ENCODE data around the gene HTR2A. TPM values are rescaled to one million over a fixed set of nuclear protein-coding genes. Genes with fewer than 3 reads are reported as not detected.

HTR2A gene
- total and polyA plus RNA-seq, 9 donors, result 0.18 to 0.81 (median 0.48) TPM

DNA sequence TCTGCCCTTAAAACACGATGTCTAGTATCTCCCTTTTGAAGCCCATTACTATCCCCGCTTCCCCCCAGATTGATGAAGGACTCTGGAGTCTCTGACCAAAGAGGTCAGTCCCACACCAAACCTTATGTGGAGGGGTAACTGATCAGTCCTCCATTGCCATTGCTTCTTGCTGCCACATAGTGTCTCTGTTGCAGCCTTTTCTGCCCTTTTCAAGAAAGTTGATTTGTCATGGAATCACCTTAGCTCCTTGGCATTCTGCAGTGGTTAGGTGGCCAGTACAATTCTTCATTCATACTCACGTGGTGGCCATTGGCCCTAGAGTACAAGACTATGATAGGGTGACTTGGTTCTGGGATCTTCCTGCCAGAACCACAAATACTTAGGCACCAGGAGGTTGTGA lies 8.4 kb upstream of the HTR2A start:
- Histone ChIP-seq H3K4me1 (ENCODE audit: control insufficient read depth, insufficient read depth, low read length) (no peaks in the 10 kb centered on the region), H3K36me3 (ENCODE audit: control insufficient read depth, insufficient read depth, low read length) (no peaks in the 10 kb centered on the region), H3K4me3 (ENCODE audit: low read length) (no peak overlapping the region), H3K27me3 (ENCODE audit: control insufficient read depth, insufficient read depth, low read length) (no peaks in the 10 kb centered on the region), H3K27ac (ENCODE audit: low read length) (no peak overlapping the region), H3K9me3 (replicated peaks; ENCODE audit: control insufficient read depth, low read depth, low read length) (no peaks in the 10 kb centered on the region)
- DNase-seq, result no peak
- WGBS (ENCODE audit: insufficient coverage), result 40% methylated on average over 1 of the region's 3 CpGs

DNA sequence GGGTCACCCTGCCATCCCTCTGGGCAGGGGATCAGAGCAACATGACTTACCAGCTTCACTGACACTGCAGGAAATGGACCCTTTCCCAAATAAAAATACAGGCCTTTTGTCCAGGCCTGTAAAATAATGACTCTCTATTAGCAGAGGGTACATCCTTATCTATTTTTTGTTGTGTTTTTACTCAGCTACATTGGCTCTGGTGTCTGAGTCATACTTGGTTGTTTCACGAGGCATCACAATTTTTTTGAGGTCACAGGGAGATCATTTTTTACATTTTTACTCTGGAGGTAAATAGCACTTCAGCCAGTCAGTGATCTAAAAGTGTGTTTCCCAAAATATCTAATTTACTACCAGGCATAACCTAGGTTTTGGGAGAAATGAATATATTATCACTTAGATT lies 6.9 kb upstream of the HTR2A start:
- Histone ChIP-seq H3K4me3 (ENCODE audit: low read length) (no peak overlapping the region), H3K27ac (ENCODE audit: low read length) (no peak overlapping the region), H3K9me3 (replicated peaks; ENCODE audit: control insufficient read depth, low read depth, low read length) (no peaks in the 10 kb centered on the region), H3K36me3 (ENCODE audit: control insufficient read depth, insufficient read depth, low read length) (no peaks in the 10 kb centered on the region), H3K27me3 (ENCODE audit: control insufficient read depth, insufficient read depth, low read length) (no peaks in the 10 kb centered on the region), H3K4me1 (ENCODE audit: control insufficient read depth, insufficient read depth, low read length) (no peaks in the 10 kb centered on the region)
- no peak for DNase-seq
- no CpG with 5 or more reads among the region's 1 CpG for WGBS (ENCODE audit: insufficient coverage)

DNA sequence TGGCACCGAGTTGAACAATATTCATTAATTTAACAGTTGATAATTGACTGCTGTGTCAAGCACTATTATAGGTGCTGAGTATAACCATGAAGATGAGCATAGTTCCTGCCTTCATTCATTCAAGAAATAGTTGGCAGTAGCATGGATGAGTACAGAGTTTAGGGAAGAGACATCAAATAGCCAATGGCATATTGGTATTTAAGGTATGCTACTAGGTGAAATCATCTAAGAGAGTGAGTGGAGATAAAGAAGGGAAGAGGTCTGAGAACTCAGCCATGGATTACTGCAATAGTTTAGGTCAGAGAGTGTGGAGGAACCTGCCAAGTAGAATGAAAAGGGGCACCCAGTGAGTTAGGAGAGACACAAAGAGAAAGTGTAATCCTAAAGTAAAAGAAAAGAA lies 4.9 kb upstream of the HTR2A start:
- peaks cover 2% of the 10 kb centered on the region for H3K4me1 ChIP-seq (ENCODE audit: control insufficient read depth, insufficient read depth, low read length)
- H3K9me3 ChIP-seq (replicated peaks; ENCODE audit: control insufficient read depth, low read depth, low read length), result no peaks in the 10 kb centered on the region
- H3K4me3 ChIP-seq (ENCODE audit: low read length), result no peak overlapping the region
- no peak for DNase-seq
- no CpG with 5 or more reads among the region's 1 CpG for WGBS (ENCODE audit: insufficient coverage)
- no peak overlapping the region for H3K27ac ChIP-seq (ENCODE audit: low read length)
- no peaks in the 10 kb centered on the region for H3K27me3 ChIP-seq (ENCODE audit: control insufficient read depth, insufficient read depth, low read length)
- H3K36me3 ChIP-seq (ENCODE audit: control insufficient read depth, insufficient read depth, low read length), result no peaks in the 10 kb centered on the region

DNA sequence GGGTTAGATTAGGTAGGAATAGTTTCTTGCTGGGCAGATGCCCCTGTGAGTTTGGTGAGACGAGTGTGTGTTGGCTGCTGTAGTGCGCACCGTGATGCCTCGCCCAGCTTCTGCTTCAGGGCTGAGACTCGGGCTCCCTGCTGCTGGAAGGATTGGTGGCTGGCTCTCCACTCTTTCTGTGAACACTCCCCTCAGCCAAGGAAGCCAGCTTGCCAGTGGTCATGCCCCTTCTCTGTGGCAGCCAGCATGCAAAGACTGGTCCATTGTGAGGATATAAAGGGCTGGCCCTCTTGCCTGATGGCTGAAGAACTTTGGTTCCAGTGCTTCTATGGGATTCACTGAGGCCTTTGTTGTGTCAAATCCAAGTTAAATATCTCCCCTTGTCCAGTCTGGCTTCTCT lies 2.9 kb upstream of the HTR2A start:
- Histone ChIP-seq H3K4me1 (ENCODE audit: control insufficient read depth, insufficient read depth, low read length) (peaks cover 5% of the 10 kb centered on the region), H3K27me3 (ENCODE audit: control insufficient read depth, insufficient read depth, low read length) (peaks cover 4% of the 10 kb centered on the region), H3K9me3 (replicated peaks; ENCODE audit: control insufficient read depth, low read depth, low read length) (no peaks in the 10 kb centered on the region), H3K36me3 (ENCODE audit: control insufficient read depth, insufficient read depth, low read length) (no peaks in the 10 kb centered on the region), H3K4me3 (ENCODE audit: low read length) (no peak overlapping the region), H3K27ac (ENCODE audit: low read length) (no peak overlapping the region)
- DNase-seq, result no peak
- 40% methylated on average over 1 of the region's 5 CpGs for WGBS (ENCODE audit: insufficient coverage)

DNA sequence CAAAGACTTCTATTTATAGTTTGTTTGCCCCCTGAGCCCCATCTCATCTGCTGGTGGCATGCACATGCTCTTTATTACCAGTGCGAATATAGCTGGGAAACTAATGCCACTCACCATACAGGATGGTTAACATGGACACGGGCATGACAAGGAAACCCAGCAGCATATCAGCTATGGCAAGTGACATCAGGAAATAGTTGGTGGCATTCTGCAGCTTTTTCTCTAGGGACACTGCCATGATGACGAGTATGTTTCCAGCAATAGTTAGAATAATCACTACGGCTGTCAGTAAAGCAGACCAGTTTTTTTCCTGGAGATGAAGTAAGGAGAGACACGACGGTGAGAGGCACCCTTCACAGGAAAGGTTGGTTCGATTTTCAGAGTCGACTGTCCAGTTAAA lies 1.5 kb downstream of the HTR2A start:
- no peak for DNase-seq
- H3K4me1 ChIP-seq (ENCODE audit: control insufficient read depth, insufficient read depth, low read length), result peaks cover 13% of the 10 kb centered on the region
- H3K27me3 ChIP-seq (ENCODE audit: control insufficient read depth, insufficient read depth, low read length), result peaks cover 11% of the 10 kb centered on the region
- WGBS (ENCODE audit: insufficient coverage), result 50% methylated on average over 7 of the region's 8 CpGs
- no peaks in the 10 kb centered on the region for H3K9me3 ChIP-seq (replicated peaks; ENCODE audit: control insufficient read depth, low read depth, low read length)
- no peaks in the 10 kb centered on the region for H3K36me3 ChIP-seq (ENCODE audit: control insufficient read depth, insufficient read depth, low read length)
- no peak overlapping the region for H3K27ac ChIP-seq (ENCODE audit: low read length)
- no peak overlapping the region for H3K4me3 ChIP-seq (ENCODE audit: low read length)

DNA sequence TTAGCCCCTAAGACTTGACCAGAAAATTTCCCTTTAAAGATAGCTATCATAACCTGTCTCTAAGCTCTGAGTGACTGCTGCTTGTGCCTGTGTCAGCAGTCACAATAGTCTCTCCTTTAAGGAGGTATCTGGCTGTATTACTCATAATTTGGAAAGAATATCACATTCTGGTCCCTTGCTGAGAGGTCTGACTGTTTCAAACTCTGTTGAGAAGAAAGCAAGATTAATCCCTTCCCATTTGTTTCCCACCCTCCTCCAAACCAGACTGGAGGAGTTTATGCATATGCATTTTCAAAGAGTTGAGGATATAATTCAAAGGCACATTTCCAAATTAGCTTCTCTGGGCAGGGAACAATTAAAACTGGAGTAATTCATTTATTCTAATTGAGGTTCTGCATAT lies 2.3 kb downstream of the HTR2A start:
- peak overlapping the region; percentile 66 for H3K4me3 ChIP-seq (ENCODE audit: low read length)
- peaks cover 13% of the 10 kb centered on the region for H3K4me1 ChIP-seq (ENCODE audit: control insufficient read depth, insufficient read depth, low read length)
- no peaks in the 10 kb centered on the region for H3K36me3 ChIP-seq (ENCODE audit: control insufficient read depth, insufficient read depth, low read length)
- H3K27me3 ChIP-seq (ENCODE audit: control insufficient read depth, insufficient read depth, low read length), result peaks cover 11% of the 10 kb centered on the region
- no peaks in the 10 kb centered on the region for H3K9me3 ChIP-seq (replicated peaks; ENCODE audit: control insufficient read depth, low read depth, low read length)
- no peak overlapping the region for H3K27ac ChIP-seq (ENCODE audit: low read length)
- no peak for DNase-seq

DNA sequence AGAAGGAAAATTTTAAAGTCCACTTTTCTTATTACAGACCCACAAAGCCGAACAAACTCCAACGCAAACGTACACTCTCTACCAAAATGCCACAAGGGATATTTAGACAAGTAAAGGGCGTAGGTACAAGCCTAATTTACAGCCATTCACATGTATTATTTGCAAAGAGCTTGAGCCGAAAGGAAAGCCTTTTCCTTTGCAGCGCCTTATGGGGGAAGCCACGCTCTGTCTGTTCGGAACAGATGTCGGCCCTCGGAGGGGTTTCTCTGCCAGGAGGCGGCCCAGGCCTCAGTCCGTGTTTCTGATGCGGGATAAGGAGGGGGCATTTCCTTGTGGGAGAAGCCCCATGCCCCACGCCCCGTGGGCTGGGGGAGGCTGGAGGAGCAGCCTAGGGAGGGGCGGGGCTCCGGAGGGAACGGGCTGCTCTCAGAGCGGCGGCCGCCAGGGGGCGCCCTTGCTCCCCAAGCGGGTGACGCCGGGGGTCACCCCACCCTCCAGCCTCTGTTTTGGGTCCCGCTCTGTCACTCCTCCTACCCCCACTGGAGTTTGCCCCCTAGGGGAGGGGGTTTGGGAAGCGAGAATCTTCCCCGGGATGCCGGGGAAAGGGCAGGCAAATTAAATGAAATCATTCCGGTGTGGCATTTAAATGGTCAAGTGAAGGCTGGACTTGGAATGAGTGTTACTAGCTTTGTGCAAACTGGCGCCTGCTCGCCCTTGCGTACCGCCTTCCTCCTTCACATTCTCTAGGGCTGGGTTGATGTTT lies 2.9 kb downstream of the HTR2A start:
- no peak overlapping the region for H3K27ac ChIP-seq (ENCODE audit: low read length)
- H3K36me3 ChIP-seq (ENCODE audit: control insufficient read depth, insufficient read depth, low read length), result no peaks in the 10 kb centered on the region
- peaks cover 11% of the 10 kb centered on the region for H3K27me3 ChIP-seq (ENCODE audit: control insufficient read depth, insufficient read depth, low read length)
- no peaks in the 10 kb centered on the region for H3K9me3 ChIP-seq (replicated peaks; ENCODE audit: control insufficient read depth, low read depth, low read length)
- DNase-seq, result peak; percentile 79
- peak overlapping the region; percentile 66 for H3K4me3 ChIP-seq (ENCODE audit: low read length)
- WGBS (ENCODE audit: insufficient coverage), result 0% methylated on average over 7 of the region's 34 CpGs
- peaks cover 13% of the 10 kb centered on the region for H3K4me1 ChIP-seq (ENCODE audit: control insufficient read depth, insufficient read depth, low read length)

DNA sequence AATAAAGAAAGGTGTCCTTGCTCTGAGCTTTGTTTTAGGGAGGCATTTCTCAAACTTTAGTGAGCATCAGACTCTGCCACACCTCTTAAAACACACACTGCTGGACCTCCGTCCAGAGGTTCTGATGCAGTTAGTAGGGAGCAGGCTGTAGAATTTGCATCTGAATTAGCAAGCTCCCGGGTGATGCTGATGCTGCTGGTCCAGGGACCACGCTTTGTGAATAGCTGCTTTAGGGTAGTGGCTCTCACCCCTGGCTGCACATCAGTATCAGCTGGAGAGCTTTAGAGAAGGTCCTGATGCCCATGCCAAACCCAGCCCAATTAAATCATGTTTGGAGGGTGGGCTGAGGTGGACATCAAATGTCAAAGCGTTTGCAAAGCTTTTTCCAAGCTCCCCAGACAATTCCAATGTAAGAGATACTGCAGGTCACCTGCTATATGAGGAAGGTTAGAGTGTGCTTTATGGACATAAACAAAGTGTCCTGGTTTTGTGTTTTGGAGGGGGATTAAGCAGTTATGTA lies 3.6 kb downstream of the HTR2A start:
- H3K36me3 ChIP-seq (ENCODE audit: control insufficient read depth, insufficient read depth, low read length), result no peaks in the 10 kb centered on the region
- DNase-seq, result peak; percentile 5
- H3K27me3 ChIP-seq (ENCODE audit: control insufficient read depth, insufficient read depth, low read length), result peaks cover 11% of the 10 kb centered on the region
- WGBS (ENCODE audit: insufficient coverage), result no CpG with 5 or more reads among the region's 4 CpGs
- H3K9me3 ChIP-seq (replicated peaks; ENCODE audit: control insufficient read depth, low read depth, low read length), result no peaks in the 10 kb centered on the region
- H3K4me3 ChIP-seq (ENCODE audit: low read length), result no peak overlapping the region
- no peak overlapping the region for H3K27ac ChIP-seq (ENCODE audit: low read length)
- H3K4me1 ChIP-seq (ENCODE audit: control insufficient read depth, insufficient read depth, low read length), result peaks cover 13% of the 10 kb centered on the region

DNA sequence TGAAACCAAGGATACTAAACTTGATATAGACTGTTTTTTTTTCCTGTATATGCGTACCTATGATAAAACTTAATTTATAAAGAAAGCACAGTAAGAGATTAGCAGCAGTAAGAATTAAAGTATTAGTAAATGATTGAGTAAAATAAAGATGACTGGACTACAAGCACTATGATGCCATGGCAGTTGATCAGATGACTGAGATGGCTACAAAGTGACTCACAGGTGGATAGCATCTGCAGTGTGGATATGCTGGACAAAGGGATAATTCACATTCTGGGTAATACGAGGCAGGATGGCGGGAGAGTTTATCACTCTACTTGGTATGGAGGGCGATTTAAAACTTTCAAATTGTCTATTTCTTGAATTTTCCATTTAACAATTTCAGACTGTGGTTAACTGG lies 11.8 kb downstream of the HTR2A start:
- WGBS (ENCODE audit: insufficient coverage), result no CpG with 5 or more reads among the region's 4 CpGs
- no peaks in the 10 kb centered on the region for H3K36me3 ChIP-seq (ENCODE audit: control insufficient read depth, insufficient read depth, low read length)

DNA sequence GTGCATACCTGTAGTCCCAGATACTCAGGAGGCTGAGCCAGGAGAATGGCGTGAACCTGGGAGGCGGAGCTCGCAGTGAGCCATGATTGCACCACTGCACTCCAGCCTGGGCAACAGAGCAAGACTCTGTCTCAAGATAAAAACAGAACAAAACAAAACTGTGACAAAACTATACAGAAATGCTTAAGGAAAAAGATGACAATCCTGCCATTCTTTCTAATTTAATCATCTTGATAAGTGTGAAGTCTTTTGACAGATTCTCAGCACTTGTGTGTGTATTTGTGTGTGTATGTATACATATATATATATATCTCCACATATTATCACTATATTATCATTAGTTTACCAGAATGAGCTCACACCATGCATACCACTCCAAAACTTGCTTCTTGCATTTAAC lies 12.3 kb downstream of the HTR2A start:
- no peaks in the 10 kb centered on the region for H3K27me3 ChIP-seq (ENCODE audit: control insufficient read depth, insufficient read depth, low read length)
- H3K4me3 ChIP-seq (ENCODE audit: low read length), result no peak overlapping the region
- no peaks in the 10 kb centered on the region for H3K4me1 ChIP-seq (ENCODE audit: control insufficient read depth, insufficient read depth, low read length)
- no CpG with 5 or more reads among the region's 3 CpGs for WGBS (ENCODE audit: insufficient coverage)
- no peaks in the 10 kb centered on the region for H3K9me3 ChIP-seq (replicated peaks; ENCODE audit: control insufficient read depth, low read depth, low read length)
- H3K36me3 ChIP-seq (ENCODE audit: control insufficient read depth, insufficient read depth, low read length), result no peaks in the 10 kb centered on the region
- no peak overlapping the region for H3K27ac ChIP-seq (ENCODE audit: low read length)
- DNase-seq, result no peak

More for the DNA sequence above, 11.8 kb downstream of the HTR2A start:
- H3K4me1 ChIP-seq (ENCODE audit: control insufficient read depth, insufficient read depth, low read length), result no peaks in the 10 kb centered on the region
- H3K9me3 ChIP-seq (replicated peaks; ENCODE audit: control insufficient read depth, low read depth, low read length), result no peaks in the 10 kb centered on the region
- DNase-seq, result no peak
- no peaks in the 10 kb centered on the region for H3K27me3 ChIP-seq (ENCODE audit: control insufficient read depth, insufficient read depth, low read length)
- H3K27ac ChIP-seq (ENCODE audit: low read length), result no peak overlapping the region
- H3K4me3 ChIP-seq (ENCODE audit: low read length), result no peak overlapping the region

DNA sequence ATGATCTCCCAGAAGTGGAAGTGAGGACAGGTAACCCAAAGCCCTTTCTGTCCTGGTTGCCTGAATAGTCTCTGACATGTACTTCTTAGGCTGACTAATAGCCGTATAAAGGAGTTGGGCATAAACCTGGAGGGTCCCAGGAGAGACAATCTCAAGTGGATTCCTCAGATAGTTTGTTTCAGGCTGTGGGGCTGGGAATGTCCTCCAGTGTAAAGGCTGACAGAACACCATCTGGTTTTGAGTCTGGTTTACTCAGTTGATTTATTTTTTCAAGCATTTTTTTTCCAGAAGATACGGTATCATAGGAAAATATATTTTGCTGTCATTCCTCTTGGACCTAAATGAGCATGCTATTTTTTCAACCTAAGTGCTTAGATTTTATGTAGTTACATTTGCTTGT lies 15.2 kb downstream of the HTR2A start:
- Histone ChIP-seq H3K9me3 (replicated peaks; ENCODE audit: control insufficient read depth, low read depth, low read length) (no peaks in the 10 kb centered on the region), H3K36me3 (ENCODE audit: control insufficient read depth, insufficient read depth, low read length) (no peaks in the 10 kb centered on the region), H3K27me3 (ENCODE audit: control insufficient read depth, insufficient read depth, low read length) (no peaks in the 10 kb centered on the region), H3K4me3 (ENCODE audit: low read length) (no peak overlapping the region), H3K4me1 (ENCODE audit: control insufficient read depth, insufficient read depth, low read length) (no peaks in the 10 kb centered on the region), H3K27ac (ENCODE audit: low read length) (no peak overlapping the region)
- no peak for DNase-seq
- WGBS (ENCODE audit: insufficient coverage), result no CpG with 5 or more reads among the region's 2 CpGs

All from muscle of leg (tissue), 11 donors.